HG03066 (cell line): Measurements from ENCODE around the gene SPTLC2.

ENCODE experiments used
- ATAC-seq: cut with Tn5 transposase; IDR thresholded peaks from one replicate; pipeline ENCODE4 v1.9.1; 2021; ENCODE audit warnings: low read depth; ENCODE audit not compliant: unreplicated experiment

SPTLC2 gene

DNA sequence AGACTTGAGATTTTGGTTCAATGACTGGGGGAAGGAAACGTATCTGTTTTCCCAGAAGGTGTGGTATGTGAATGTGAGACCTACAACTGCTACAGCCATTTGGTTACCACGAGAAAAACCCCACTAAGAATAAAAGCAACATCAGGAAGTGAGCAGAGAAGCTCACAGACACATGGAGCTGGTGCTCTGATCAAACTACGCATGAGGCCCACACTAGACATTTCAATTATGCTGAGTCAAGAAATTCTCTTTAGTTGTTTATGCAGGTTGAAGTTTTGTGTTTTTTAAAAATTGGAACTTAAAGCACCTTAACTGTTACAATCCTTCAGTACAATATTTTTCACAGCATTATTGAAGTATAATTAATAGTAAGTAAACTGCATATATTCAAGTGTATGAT lies 8.9 kb upstream of the SPTLC2 start:
- no peak for ATAC-seq

GRCh38 chr14:77623201-77623600 lies 6.8 kb upstream of the SPTLC2 start:
- no peak for ATAC-seq

GRCh38 chr14:77622366-77622961 lies 6.0 kb upstream of the SPTLC2 start:
- ATAC-seq = no peak

DNA sequence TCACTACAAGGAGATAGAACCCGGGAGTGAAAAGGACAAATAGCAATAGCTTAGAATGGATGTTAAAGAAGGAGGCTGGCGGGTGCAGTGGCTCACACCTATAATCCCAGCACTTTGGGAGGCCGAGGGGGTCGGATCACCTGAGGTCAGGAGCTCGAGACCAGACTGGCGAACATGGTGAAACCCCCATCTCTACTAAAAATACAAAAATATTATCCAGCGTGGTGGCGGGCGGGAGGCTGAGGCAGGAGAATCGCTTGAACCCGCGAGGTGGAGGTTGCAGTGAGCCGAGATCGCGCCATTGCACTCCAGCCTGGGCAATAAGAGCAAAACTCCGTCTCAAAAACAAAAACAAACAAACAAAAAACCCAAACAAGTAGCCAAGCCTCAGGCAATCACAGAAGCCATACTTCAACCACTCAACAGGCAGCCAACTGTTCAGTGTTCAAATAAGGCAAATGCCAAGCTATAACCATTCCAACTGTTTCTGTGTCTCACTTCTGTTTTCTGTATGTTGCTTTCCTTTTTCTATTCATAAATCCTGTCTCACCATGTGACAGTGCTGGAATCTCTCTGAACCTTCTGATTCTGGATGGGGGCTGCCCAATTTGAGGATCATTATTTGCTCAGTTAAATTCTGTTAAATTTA lies 3.9 kb upstream of the SPTLC2 start:
- ATAC-seq = no peak

- no peak for ATAC-seq
Measured at GRCh38 chr14:77618381-77618970, 2.0 kb upstream of the SPTLC2 start.

DNA sequence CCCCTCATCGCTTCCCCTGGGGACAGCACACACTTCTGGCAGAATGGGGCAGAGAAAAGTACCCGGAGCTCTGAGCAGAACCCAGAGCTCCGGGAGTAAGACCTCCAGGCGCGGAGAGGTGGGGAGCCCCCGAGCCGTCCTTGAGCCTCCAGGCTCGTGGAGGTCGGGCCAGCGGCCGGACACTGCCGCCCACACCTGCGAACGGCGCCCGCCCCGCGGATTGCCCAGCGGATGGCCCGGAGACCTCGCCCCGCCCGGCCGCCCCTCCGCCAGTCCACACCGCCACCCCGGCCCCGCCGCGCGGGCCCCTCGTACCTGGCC lies 344 bp downstream of the SPTLC2 start:
- ATAC-seq = peak; percentile 12

DNA sequence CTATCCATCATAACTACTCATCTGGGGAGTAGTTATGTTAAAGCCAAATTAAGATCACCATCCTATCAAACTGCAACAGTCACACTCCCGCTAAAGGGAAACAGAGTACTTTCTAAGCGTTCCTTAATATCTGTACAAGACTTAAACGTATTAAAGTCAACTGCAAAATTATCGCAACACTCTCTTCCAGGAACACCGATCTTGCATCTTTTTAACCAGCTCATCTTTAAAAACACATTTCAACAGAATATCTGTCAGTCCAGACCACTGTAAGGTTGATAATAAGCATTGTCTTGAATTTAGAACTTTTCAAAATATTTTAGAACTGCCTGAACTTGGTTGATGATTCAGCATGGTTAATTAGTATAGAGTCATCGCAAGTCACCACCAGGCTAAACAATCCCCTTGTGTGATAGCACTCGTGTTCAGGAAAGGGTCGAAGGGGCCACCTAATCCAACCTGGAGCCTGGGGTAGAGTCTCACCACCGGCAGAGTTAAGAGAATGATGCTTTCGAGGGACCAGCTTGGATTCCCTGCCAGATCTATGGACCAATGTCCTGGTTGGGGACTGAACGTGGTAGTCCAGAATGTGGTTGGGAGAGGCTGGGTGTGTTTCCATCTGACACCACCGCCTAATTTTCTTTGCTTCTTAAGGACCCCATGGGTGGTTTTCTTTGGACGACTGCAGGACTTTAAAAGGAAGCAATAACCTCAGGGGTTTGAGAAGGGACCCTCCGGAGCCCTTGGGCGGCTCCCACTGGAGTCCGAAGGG lies 890 bp downstream of the SPTLC2 start:
- ATAC-seq = no peak

GRCh38 chr14:77613201-77613600 lies 3.2 kb downstream of the SPTLC2 start:
- no peak for ATAC-seq

- ATAC-seq = no peak
Measured at GRCh38 chr14:77612011-77612620, 4.3 kb downstream of the SPTLC2 start.

- ATAC-seq = no peak
Measured at GRCh38 chr14:77610553-77610952, 5.9 kb downstream of the SPTLC2 start.

GRCh38 chr14:77609922-77610321 lies 6.5 kb downstream of the SPTLC2 start:
- ATAC-seq = no peak

- ATAC-seq = no peak
Measured at GRCh38 chr14:77607741-77608302, 8.6 kb downstream of the SPTLC2 start.

GRCh38 chr14:77605392-77605972 lies 11.0 kb downstream of the SPTLC2 start:
- ATAC-seq = no peak

DNA sequence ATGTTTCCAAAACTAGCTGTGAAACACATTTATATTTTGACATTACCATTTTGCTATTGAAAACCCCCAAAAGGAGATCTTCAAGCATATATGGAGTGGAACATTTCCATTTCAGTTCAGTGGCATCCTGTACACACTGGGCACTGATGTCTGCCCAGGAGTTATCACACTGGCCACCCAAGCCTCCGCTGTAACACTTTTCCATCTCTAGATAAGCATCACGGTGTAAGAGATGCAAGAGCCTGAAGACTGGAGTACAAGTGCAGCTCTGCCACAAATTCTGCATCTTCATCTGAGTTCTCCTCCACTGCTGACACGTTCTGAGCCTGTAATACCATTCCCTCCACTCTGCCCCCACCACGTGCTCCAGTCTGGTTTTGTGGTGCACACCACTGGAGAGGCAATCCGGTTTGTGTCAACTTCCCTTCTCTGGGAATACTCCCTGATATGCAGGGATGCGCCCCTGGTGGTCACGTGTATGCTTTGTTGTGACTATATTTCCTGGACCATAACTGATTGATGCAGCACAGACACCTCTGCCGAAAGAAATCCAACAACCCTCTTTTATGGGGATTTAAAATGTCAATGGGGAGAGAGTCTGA lies 12.7 kb downstream of the SPTLC2 start:
- no peak for ATAC-seq

DNA sequence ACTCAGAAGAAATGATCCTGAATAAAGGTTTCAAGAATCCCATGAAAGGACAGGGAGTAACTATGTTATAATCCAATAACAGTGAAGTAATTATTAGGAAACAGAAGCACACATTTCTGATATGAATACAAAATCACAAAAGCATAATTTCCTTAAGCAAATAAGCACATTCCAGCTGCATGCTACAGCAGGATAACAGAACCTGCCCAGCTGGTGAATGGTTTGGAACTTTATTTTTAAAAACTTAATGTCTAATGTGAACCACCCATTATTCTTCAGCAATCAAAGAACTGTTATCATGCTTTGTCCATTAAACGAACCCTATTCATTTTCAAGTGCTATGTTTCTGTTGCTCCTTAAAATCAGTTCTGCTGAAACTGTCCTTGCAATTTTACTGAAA lies 13.4 kb downstream of the SPTLC2 start:
- ATAC-seq = no peak

DNA sequence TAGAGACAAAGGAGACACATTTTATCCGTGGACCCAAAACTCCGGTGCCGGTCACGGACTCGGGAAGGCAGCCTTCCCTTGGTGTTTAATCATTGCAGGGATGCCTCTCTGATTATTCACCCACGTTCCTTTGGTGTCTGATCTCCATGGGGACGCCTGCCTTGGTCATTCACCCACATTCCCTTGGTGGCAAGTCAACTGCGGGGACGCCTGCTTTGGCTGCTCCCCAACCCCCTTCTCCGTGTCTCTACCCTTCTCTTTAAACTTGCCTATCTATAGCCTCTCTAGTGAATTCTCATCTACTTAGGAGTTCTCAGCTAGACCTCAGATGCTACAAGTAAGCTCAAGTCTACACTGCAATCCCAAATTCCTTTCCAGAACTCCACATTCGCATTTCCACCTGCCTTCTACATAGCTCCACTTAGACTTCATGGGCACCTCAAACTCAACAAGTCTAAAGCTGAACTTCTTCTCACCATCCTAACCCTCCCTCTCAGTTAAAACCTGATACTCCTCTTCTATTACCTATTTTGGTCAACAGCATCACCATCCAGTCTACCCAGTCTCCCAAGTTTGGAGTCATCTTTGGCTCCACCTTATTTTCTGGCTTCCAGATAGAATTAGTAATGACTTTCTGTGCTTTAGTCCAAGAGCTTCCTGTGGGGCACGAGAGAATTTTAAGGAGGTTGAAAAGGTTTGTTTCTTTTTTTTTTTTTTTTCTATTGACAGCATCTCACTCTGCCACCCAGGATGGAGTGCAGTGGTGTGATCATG lies 14.4 kb downstream of the SPTLC2 start:
- ATAC-seq = no peak

GRCh38 chr14:77599889-77600288 lies 16.5 kb downstream of the SPTLC2 start:
- no peak for ATAC-seq

- no peak for ATAC-seq
Measured at GRCh38 chr14:77598366-77599070, 17.9 kb downstream of the SPTLC2 start.

DNA sequence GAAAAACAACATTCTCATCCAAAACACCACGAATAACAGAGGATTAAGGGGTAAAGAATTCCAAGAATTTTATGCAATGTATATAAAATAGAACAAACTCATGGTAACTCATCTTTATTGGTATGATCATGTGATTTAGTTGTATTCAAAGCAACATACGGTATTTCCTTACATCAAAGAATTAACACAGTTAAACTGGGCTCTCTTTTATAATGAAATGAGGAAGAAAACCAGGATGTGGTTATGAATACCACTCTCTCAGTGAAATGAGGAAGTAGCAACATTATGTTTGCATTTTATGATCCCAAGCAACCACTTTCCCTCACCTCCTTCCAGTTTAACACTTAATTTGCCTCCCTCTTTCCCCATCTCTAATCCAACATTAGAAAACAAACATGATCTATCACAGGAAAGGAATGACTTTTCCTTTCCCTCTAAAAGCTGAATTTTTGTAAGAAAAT lies 22.9 kb downstream of the SPTLC2 start:
- no peak for ATAC-seq
